ENCODE data around the gene ASPG.

The ASPG gene

DNA sequence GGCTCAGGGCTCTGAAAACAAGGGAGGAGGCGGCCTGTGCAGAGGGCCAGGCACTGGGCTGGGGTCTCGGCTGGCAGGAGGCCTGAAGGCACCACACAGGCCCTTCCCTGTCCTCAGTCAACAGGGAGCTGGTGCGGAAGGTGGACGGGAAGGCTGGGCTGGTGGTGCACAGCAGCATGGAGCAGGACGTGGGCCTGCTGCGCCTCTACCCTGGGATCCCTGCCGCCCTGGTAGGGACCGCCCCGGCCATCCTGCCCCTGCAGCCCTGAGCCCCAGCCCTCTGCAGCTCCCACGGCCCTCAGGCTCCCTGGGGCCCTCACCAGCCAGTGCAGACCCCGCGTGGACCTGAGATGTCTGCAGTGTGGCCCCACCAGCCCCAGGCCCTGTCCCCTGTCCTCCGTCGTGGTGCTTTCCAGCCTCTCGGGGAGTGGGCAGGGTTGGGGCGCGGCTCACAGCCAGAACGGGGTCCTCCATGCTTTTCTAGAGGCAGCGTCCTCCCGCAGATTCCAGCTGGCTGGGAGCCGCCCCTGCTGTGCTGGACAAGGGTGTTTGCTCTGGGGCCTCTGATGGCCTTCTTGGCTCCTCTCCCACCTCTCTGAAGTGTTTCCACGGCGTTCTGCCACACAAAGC, 18.1 kb downstream of the ASPG start:
- Histone ChIP-seq H3K4me3 (ENCODE audit: low read depth, low read length) (no peak overlapping the region), H3K27me3 (replicated peaks) (no peaks in the 10 kb centered on the region), H3K27ac (no peak overlapping the region), H3K36me3 (replicated peaks) (no peaks in the 10 kb centered on the region)
- no peak for DNase-seq
- TF ChIP-seq, protein P1, sequence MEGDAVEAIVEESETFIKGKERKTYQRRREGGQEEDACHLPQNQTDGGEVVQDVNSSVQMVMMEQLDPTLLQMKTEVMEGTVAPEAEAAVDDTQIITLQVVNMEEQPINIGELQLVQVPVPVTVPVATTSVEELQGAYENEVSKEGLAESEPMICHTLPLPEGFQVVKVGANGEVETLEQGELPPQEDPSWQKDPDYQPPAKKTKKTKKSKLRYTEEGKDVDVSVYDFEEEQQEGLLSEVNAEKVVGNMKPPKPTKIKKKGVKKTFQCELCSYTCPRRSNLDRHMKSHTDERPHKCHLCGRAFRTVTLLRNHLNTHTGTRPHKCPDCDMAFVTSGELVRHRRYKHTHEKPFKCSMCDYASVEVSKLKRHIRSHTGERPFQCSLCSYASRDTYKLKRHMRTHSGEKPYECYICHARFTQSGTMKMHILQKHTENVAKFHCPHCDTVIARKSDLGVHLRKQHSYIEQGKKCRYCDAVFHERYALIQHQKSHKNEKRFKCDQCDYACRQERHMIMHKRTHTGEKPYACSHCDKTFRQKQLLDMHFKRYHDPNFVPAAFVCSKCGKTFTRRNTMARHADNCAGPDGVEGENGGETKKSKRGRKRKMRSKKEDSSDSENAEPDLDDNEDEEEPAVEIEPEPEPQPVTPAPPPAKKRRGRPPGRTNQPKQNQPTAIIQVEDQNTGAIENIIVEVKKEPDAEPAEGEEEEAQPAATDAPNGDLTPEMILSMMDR (IDR thresholded peaks at IDR 0.05; ENCODE audit: low read depth, low read length, missing control alignments) = no peak
- in situ Hi-C loops (cut with HindIII; ENCODE audit: low pct_ligation_motif_present, low sequenced_read_pairs) = no loop called here

DNA sequence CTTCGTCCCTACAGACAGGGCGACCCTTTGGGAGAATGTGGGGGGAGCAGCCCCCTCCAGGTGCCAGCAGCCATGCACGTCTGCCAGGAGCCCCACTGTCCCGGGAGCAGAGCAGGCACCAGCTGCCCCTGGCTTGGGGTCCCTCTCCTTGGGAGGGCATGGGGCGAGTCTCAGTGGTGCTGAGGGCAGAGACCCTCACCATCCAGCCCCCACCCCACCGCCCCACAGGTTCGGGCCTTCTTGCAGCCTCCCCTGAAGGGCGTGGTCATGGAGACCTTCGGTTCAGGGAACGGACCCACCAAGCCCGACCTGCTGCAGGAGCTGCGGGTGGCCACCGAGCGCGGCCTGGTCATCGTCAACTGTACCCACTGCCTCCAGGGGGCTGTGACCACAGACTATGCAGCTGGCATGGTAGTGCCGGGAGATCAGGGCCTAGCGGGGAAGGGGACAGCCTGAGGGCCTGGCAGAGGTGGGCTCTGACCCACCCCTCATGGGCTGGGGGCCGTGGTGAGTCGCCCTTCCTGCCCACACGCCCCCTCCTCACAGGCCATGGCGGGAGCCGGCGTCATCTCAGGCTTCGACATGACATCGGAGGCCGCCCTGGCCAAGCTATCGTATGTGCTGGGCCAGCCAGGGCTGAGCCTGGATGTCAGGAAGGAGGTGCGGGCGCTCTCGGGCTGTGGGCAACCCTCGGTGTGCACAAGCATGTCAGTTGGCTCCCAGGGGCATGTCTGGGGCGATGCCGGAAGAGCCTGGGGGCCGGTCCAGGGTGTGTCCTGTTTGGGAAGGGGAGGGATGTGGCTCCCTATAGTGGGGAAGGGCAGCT, 18.8 kb downstream of the ASPG start:
- H3K27me3 ChIP-seq (replicated peaks) = no peaks in the 10 kb centered on the region
- in situ Hi-C loops (cut with HindIII; ENCODE audit: low pct_ligation_motif_present, low sequenced_read_pairs) = no loop called here
- H3K27ac ChIP-seq = no peak overlapping the region
- no peaks in the 10 kb centered on the region for H3K36me3 ChIP-seq (replicated peaks)
- no peak for DNase-seq
- TF ChIP-seq, protein P1 (IDR thresholded peaks at IDR 0.05; ENCODE audit: low read depth, low read length, missing control alignments) = no peak
- H3K4me3 ChIP-seq (ENCODE audit: low read depth, low read length) = no peak overlapping the region

DNA sequence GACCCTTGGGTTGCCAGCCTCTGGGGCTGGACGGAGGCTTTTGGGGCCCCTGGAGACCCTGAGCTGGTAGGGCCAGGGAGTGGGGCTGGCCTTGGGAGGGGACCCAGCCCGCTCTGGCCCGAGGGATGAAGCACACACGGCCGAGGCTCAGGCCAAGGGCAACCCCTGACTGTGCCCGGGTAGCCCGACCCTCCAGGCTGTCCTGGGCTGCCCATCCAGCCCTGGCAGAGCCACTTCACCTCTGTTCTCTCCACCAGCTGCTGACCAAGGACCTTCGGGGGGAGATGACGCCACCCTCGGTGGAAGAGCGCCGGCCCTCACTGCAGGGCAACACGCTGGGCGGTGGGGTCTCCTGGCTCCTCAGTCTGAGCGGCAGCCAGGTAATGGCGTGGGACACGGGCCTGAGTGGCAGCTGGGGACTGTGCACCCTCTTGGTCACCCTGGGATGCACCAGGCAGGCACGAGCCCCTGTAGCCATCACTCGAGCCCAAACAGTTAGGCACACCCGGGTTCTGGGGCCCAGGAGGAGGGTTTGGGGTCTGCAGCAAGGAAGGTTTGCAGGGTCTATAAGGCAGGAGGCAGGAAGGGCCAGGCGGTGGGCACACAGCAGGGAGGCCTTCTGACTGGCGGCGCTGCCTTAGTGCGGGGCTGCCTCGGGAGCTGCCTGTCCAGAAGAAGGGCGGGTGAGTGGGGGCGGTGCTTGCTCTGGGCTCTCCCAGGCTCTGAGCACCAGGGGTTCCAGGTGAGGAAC, 19.7 kb downstream of the ASPG start:
- TF ChIP-seq, protein P1 (IDR thresholded peaks at IDR 0.05; ENCODE audit: low read depth, low read length, missing control alignments) = no peak
- H3K4me3 ChIP-seq (ENCODE audit: low read depth, low read length) = no peak overlapping the region

DNA sequence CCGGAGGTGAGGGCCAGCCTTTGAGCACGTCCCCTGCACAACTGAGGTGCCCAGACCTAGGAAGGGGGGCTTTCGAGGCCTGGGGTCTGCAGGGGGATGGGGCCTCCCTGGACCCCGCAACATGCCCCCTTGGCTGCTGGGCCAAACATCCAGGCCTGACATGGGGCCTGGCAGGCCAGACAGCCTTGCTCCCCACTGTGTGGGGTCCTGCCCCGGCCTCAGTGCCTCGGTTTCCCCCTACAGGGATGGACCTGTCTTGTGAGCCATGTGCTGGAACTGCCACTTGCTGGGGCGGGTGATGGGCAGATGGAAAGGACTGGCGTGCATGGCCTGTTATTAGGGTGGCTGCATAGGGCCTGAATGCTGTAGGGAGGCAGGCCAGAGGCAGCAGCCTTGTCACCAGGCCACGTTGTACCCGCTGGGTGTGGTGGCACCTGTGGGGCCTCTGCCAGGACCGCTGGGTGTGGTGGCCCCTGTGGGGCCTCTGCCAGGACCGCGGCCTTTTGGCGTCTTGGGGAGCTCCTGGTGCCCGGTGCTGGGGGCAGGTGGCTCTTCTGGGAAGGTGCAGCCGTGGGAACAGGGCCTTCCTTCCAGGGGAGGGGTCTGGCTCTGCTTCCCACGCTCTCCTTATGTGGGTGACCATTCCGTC, 20.4 kb downstream of the ASPG start:
- TF ChIP-seq, protein P1 (IDR thresholded peaks at IDR 0.05; ENCODE audit: low read depth, low read length, missing control alignments) = no peak

More for the DNA sequence above, 19.7 kb downstream of the ASPG start:
- DNase-seq = no peak
- in situ Hi-C loops (cut with HindIII; ENCODE audit: low pct_ligation_motif_present, low sequenced_read_pairs) = no loop called here
- H3K27me3 ChIP-seq (replicated peaks) = no peaks in the 10 kb centered on the region
- no peak overlapping the region for H3K27ac ChIP-seq
- no peaks in the 10 kb centered on the region for H3K36me3 ChIP-seq (replicated peaks)

DNA sequence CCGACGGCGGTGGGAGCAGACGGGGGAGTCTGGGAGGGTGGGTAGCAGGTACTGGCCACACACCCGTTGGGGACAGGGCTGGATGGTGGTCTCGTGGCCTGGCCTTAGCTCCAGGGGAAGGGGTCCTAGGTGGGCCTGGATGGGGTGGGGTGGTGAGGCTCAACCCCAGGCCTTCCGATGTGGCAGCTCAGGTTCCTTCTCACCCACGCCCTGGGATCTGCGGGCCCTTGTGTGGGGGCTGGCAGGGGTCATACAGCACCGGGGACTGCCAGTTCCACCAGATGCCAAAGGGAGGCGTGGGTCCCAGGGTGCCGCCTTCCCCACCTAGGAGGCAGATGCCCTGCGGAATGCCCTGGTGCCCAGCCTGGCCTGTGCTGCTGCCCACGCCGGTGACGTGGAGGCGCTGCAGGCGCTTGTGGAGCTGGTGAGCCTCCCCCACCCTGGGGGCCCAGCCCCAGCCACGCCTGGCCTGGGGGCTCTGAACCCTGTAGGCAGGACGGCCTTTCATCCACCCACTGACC, 21.0 kb downstream of the ASPG start:
- no peak overlapping the region for H3K27ac ChIP-seq
- no peak for DNase-seq
- in situ Hi-C loops (cut with HindIII; ENCODE audit: low pct_ligation_motif_present, low sequenced_read_pairs) = no loop called here
- no peaks in the 10 kb centered on the region for H3K27me3 ChIP-seq (replicated peaks)
- H3K36me3 ChIP-seq (replicated peaks) = no peaks in the 10 kb centered on the region
- TF ChIP-seq, protein P1 (IDR thresholded peaks at IDR 0.05; ENCODE audit: low read depth, low read length, missing control alignments) = no peak
- H3K4me3 ChIP-seq (ENCODE audit: low read depth, low read length) = no peak overlapping the region

More for the DNA sequence above, 20.4 kb downstream of the ASPG start:
- H3K27ac ChIP-seq = no peak overlapping the region
- no peak overlapping the region for H3K4me3 ChIP-seq (ENCODE audit: low read depth, low read length)
- DNase-seq = no peak
- H3K27me3 ChIP-seq (replicated peaks) = no peaks in the 10 kb centered on the region
- in situ Hi-C loops (cut with HindIII; ENCODE audit: low pct_ligation_motif_present, low sequenced_read_pairs) = no loop called here
- no peaks in the 10 kb centered on the region for H3K36me3 ChIP-seq (replicated peaks)
